ENCODE results near the gene KHNYN. TPM values are rescaled to one million over a fixed set of nuclear protein-coding genes. Genes with fewer than 3 reads are reported as not detected.

KHNYN gene
- total and polyA plus RNA-seq, 2 experiments from 2014 or later: 2.7 to 28.1 TPM

DNA sequence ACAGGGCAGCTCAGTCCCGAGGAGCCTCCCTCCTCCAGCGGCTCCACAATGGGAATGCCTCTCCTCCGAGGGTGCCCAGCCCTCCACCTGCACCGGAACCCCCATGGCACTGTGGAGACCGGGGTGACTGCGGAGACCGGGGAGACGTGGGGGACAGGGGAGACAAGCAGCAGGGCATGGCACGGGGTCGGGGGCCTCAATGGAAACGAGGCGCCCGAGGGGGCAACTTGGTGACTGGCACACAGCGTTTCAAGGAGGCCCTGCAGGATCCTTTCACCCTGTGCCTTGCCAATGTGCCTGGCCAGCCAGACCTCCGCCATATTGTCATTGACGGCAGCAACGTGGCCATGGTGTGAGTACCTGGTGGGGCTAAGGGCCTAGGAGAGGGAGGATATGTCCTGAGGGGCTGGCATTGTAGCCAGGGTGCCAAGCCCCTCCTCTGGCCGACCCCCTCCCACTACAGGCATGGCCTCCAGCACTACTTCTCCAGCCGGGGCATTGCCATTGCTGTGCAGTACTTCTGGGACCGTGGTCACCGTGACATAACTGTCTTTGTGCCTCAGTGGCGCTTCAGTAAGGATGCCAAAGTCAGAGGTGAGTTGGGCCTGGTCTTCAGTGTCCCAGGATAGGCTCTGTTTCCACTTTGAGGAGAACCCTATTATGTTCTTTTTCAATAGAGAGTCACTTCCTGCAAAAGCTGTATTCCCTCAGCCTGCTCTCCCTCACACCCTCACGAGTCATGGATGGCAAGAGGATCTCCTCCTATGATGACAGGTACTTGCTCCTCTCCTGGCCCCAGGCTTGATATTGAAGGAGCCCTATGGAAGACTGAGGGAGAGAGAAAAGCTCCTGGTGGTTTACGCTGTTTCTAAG is 2.7 kb downstream of the KHNYN start:
- Mint-ChIP-seq H3K27ac (no peak overlapping the region), H3K4me3 (no peak overlapping the region), H3K27me3 (ENCODE audit: insufficient read depth, low read depth, poor library complexity) (peaks cover 28% of the 10 kb centered on the region), H3K36me3 (ENCODE audit: low read depth) (peaks cover 12% of the 10 kb centered on the region; the same call in 2 of the 3 replicates), H3K4me1 (peaks cover 24% of the 10 kb centered on the region), H3K9me3 (no peaks in the 10 kb centered on the region)
- Histone ChIP-seq H3K27me3 (ENCODE audit: insufficient read depth) (peaks cover 23% of the 10 kb centered on the region), H3K27ac (ENCODE audit: low read depth) (no peak overlapping the region), H3K9me2 (ENCODE audit: insufficient read depth) (no peaks in the 10 kb centered on the region), H3K4me3 (no peak overlapping the region), H4K20me1 (replicated peaks; ENCODE audit: insufficient read depth) (no peaks in the 10 kb centered on the region), H3K79me2 (replicated peaks; ENCODE audit: insufficient read depth) (no peaks in the 10 kb centered on the region), H2AFZ (no peak overlapping the region), H3F3A (replicated peaks; ENCODE audit: low read depth) (peaks cover 11% of the 10 kb centered on the region), H3K4me1 (ENCODE audit: insufficient read depth) (peaks cover 19% of the 10 kb centered on the region), H3K4me2 (no peak overlapping the region), H3K36me3 (ENCODE audit: insufficient read depth) (no peaks in the 10 kb centered on the region)
- TF ChIP-seq ZNF114 (CRISPR knock-in tag; IDR thresholded peaks at IDR 0.05) (no peak), EZH2 (IDR thresholded peaks at IDR 0.05; ENCODE audit: low read depth, unreplicated experiment) (no peak), CREB1 (CRISPR knock-in tag; IDR thresholded peaks at IDR 0.05; ENCODE audit: low read depth) (no peak), POLR2AphosphoS5 (IDR thresholded peaks at IDR 0.05; ENCODE audit: low read depth) (no peak), ZNF331 (CRISPR knock-in tag; IDR thresholded peaks at IDR 0.05; ENCODE audit: low read depth) (no peak), NANOG (IDR thresholded peaks at IDR 0.05; ENCODE audit: borderline replicate concordance) (no peak), EZH2phosphoT487 (IDR thresholded peaks at IDR 0.05; ENCODE audit: unreplicated experiment) (no peak), JUNB (IDR thresholded peaks at IDR 0.05; ENCODE audit: unreplicated experiment) (no peak), STAT1 (IDR thresholded peaks at IDR 0.05; ENCODE audit: unreplicated experiment) (no peak)
- TF ChIP-seq, protein P1, sequence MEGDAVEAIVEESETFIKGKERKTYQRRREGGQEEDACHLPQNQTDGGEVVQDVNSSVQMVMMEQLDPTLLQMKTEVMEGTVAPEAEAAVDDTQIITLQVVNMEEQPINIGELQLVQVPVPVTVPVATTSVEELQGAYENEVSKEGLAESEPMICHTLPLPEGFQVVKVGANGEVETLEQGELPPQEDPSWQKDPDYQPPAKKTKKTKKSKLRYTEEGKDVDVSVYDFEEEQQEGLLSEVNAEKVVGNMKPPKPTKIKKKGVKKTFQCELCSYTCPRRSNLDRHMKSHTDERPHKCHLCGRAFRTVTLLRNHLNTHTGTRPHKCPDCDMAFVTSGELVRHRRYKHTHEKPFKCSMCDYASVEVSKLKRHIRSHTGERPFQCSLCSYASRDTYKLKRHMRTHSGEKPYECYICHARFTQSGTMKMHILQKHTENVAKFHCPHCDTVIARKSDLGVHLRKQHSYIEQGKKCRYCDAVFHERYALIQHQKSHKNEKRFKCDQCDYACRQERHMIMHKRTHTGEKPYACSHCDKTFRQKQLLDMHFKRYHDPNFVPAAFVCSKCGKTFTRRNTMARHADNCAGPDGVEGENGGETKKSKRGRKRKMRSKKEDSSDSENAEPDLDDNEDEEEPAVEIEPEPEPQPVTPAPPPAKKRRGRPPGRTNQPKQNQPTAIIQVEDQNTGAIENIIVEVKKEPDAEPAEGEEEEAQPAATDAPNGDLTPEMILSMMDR (conservative IDR thresholded peaks at IDR 0.05; ENCODE audit: low read depth in 2 of 2): no peak
- TF ChIP-seq, protein P2, sequence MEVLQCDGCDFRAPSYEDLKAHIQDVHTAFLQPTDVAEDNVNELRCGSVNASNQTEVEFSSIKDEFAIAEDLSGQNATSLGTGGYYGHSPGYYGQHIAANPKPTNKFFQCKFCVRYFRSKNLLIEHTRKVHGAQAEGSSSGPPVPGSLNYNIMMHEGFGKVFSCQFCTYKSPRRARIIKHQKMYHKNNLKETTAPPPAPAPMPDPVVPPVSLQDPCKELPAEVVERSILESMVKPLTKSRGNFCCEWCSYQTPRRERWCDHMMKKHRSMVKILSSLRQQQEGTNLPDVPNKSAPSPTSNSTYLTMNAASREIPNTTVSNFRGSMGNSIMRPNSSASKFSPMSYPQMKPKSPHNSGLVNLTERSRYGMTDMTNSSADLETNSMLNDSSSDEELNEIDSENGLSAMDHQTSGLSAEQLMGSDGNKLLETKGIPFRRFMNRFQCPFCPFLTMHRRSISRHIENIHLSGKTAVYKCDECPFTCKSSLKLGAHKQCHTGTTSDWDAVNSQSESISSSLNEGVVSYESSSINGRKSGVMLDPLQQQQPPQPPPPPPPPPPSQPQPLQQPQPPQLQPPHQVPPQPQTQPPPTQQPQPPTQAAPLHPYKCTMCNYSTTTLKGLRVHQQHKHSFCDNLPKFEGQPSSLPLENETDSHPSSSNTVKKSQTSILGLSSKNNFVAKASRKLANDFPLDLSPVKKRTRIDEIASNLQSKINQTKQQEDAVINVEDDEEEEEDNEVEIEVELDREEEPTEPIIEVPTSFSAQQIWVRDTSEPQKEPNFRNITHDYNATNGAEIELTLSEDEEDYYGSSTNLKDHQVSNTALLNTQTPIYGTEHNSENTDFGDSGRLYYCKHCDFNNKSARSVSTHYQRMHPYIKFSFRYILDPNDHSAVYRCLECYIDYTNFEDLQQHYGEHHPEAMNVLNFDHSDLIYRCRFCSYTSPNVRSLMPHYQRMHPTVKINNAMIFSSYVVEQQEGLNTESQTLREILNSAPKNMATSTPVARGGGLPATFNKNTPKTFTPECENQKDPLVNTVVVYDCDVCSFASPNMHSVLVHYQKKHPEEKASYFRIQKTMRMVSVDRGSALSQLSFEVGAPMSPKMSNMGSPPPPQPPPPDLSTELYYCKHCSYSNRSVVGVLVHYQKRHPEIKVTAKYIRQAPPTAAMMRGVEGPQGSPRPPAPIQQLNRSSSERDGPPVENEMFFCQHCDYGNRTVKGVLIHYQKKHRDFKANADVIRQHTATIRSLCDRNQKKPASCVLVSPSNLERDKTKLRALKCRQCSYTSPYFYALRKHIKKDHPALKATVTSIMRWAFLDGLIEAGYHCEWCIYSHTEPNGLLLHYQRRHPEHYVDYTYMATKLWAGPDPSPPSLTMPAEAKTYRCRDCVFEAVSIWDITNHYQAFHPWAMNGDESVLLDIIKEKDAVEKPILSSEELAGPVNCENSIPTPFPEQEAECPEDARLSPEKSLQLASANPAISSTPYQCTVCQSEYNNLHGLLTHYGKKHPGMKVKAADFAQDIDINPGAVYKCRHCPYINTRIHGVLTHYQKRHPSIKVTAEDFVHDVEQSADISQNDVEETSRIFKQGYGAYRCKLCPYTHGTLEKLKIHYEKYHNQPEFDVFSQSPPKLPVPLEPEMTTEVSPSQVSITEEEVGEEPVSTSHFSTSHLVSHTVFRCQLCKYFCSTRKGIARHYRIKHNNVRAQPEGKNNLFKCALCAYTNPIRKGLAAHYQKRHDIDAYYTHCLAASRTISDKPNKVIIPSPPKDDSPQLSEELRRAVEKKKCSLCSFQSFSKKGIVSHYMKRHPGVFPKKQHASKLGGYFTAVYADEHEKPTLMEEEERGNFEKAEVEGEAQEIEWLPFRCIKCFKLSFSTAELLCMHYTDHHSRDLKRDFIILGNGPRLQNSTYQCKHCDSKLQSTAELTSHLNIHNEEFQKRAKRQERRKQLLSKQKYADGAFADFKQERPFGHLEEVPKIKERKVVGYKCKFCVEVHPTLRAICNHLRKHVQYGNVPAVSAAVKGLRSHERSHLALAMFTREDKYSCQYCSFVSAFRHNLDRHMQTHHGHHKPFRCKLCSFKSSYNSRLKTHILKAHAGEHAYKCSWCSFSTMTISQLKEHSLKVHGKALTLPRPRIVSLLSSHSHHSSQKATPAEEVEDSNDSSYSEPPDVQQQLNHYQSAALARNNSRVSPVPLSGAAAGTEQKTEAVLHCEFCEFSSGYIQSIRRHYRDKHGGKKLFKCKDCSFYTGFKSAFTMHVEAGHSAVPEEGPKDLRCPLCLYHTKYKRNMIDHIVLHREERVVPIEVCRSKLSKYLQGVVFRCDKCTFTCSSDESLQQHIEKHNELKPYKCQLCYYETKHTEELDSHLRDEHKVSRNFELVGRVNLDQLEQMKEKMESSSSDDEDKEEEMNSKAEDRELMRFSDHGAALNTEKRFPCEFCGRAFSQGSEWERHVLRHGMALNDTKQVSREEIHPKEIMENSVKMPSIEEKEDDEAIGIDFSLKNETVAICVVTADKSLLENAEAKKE (CRISPR knock-in tag; IDR thresholded peaks at IDR 0.05): no peak
- TF ChIP-seq, protein P3, sequence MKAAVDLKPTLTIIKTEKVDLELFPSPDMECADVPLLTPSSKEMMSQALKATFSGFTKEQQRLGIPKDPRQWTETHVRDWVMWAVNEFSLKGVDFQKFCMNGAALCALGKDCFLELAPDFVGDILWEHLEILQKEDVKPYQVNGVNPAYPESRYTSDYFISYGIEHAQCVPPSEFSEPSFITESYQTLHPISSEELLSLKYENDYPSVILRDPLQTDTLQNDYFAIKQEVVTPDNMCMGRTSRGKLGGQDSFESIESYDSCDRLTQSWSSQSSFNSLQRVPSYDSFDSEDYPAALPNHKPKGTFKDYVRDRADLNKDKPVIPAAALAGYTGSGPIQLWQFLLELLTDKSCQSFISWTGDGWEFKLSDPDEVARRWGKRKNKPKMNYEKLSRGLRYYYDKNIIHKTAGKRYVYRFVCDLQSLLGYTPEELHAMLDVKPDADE (IDR thresholded peaks at IDR 0.05): no peak
- TF ChIP-seq, protein P4, sequence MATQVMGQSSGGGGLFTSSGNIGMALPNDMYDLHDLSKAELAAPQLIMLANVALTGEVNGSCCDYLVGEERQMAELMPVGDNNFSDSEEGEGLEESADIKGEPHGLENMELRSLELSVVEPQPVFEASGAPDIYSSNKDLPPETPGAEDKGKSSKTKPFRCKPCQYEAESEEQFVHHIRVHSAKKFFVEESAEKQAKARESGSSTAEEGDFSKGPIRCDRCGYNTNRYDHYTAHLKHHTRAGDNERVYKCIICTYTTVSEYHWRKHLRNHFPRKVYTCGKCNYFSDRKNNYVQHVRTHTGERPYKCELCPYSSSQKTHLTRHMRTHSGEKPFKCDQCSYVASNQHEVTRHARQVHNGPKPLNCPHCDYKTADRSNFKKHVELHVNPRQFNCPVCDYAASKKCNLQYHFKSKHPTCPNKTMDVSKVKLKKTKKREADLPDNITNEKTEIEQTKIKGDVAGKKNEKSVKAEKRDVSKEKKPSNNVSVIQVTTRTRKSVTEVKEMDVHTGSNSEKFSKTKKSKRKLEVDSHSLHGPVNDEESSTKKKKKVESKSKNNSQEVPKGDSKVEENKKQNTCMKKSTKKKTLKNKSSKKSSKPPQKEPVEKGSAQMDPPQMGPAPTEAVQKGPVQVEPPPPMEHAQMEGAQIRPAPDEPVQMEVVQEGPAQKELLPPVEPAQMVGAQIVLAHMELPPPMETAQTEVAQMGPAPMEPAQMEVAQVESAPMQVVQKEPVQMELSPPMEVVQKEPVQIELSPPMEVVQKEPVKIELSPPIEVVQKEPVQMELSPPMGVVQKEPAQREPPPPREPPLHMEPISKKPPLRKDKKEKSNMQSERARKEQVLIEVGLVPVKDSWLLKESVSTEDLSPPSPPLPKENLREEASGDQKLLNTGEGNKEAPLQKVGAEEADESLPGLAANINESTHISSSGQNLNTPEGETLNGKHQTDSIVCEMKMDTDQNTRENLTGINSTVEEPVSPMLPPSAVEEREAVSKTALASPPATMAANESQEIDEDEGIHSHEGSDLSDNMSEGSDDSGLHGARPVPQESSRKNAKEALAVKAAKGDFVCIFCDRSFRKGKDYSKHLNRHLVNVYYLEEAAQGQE (IDR thresholded peaks at IDR 0.05; ENCODE audit: unreplicated experiment): no peak
- DNase-seq (ENCODE audit: low spot score): no peak
- ATAC-seq: no peak
